Activated CD8-positive, alpha-beta memory T cell treated with anti-CD3 and anti-CD28 coated beads, Interleukin-2, amount 50 U/mL, for 24 hours (primary cell): ENCODE measurements around the gene GFAP.

Experiments used
- DNase-seq: peaks from one replicate; pipeline ENCODE4 v3.0.0-alpha.2; 2020; ENCODE audit errors: extremely low read depth

The GFAP gene

GRCh38 chr17:44931376-44931775 is 16.1 kb upstream of the GFAP start:
- no peak for DNase-seq

- no peak for DNase-seq
Measured at GRCh38 chr17:44930667-44931066, 15.4 kb upstream of the GFAP start.

GRCh38 chr17:44928950-44929720 is 13.8 kb upstream of the GFAP start:
- DNase-seq, result no peak

- no peak for DNase-seq
Measured at GRCh38 chr17:44928136-44928535, 12.8 kb upstream of the GFAP start.

- no peak for DNase-seq
Measured at GRCh38 chr17:44927696-44928095, 12.4 kb upstream of the GFAP start.

- DNase-seq, result no peak
Measured at GRCh38 chr17:44926821-44927525, 11.7 kb upstream of the GFAP start.

- no peak for DNase-seq
Measured at GRCh38 chr17:44925731-44926697, 10.7 kb upstream of the GFAP start.

- no peak for DNase-seq
Measured at GRCh38 chr17:44924107-44924544, 8.8 kb upstream of the GFAP start.

GRCh38 chr17:44922746-44923470 is 7.6 kb upstream of the GFAP start:
- no peak for DNase-seq

GRCh38 chr17:44922136-44922535 is 6.8 kb upstream of the GFAP start:
- no peak for DNase-seq

GRCh38 chr17:44921122-44921882 is 6.0 kb upstream of the GFAP start:
- DNase-seq, result no peak

GRCh38 chr17:44920565-44920940 is 5.3 kb upstream of the GFAP start:
- no peak for DNase-seq

- DNase-seq, result no peak
Measured at GRCh38 chr17:44919885-44920564, 4.7 kb upstream of the GFAP start.

- no peak for DNase-seq
Measured at GRCh38 chr17:44919411-44919810, 4.1 kb upstream of the GFAP start.

GRCh38 chr17:44918006-44918405 is 2.7 kb upstream of the GFAP start:
- DNase-seq, result no peak

GRCh38 chr17:44917456-44917855 is 2.2 kb upstream of the GFAP start:
- no peak for DNase-seq

- no peak for DNase-seq
Measured at GRCh38 chr17:44916781-44917241, 1.5 kb upstream of the GFAP start.

GRCh38 chr17:44915862-44916780 is 821 bp upstream of the GFAP start:
- no peak for DNase-seq

- DNase-seq, result no peak
Measured at GRCh38 chr17:44914698-44915271, 515 bp downstream of the GFAP start.
